ENCODE data around the gene CARMIL1.

DNA sequence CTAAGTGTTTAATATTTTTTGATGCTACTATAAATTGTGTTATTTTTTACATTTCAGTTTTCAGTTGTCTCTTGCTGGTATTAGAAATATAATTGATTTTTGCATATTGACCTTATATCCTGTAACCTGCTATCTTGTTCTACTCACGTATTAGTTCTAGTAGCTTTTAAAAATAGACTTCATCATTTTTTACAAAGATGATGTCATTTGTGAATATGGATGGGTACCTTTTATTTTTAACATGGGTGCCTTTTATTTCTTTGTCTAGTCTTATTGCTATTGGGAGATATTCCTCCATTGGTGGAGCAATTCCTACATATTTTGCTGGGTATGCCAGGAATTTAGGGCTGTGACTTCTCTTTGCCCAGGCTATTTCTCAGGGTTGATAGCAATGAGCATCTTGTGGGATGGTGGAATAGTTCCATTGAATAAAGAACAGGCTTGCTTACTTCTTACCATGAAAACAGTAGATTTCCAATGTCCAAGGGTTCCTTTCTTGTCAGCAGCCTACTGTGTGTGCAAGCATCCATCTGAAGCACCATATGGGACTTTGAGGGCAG is 149.7 kb downstream of the CARMIL1 start:
- TF ChIP-seq POLR2A (IDR thresholded peaks at IDR 0.05): no peak
- no peak for TF ChIP-seq CTCF (IDR thresholded peaks at IDR 0.05)
